Natural killer cell treated with Interleukin-12 subunit alpha and Interleukin-12 subunit beta and Interleukin-15 and Interleukin-18, amount 100 ng/mL, for 72 hours (primary cell): ENCODE results near the gene ZNF48. TPM values are rescaled to one million over a fixed set of nuclear protein-coding genes. Genes with fewer than 3 reads are reported as not detected.
"Not testable (repeated sequence)": the region's sequence is repeated elsewhere in the genome, so short reads cannot be mapped to it uniquely, and the experiment has no call there.

Source experiments
- ATAC-seq, 2 donors: fragments of 150-1000 bp; cut with Tn5 transposase in 1 of 2; sonication (Bioruptor Pico), chemical (Tn5 transposase) in 1 of 2; 2 replicates each; pipeline ENCODE4 v1.10.0; 2021
- DNase-seq: peaks from one replicate; pipeline ENCODE4 v3.0.0; 2022; ENCODE audit warnings: low spot score
- H3K27ac Mint-ChIP-seq, 2 donors: 1 replicate in 1 of 2; 2 replicates in 1 of 2; pipeline ENCODE4 v1.8.0; 2022; ENCODE audit warnings: mixed read lengths in 2 of 2, mild to moderate bottlenecking in 1 of 2, moderate library complexity in 1 of 2
- H3K27me3 Mint-ChIP-seq, 2 donors: 1 replicate in 1 of 2; 2 replicates in 1 of 2; pipeline ENCODE4 v1.8.0; 2022; ENCODE audit warnings: mixed read lengths in 2 of 2
- H3K36me3 Mint-ChIP-seq: one replicate; pipeline ENCODE4 v1.8.0; 2022; ENCODE audit warnings: mixed read lengths
- H3K4me1 Mint-ChIP-seq, 2 donors: 1 replicate in 1 of 2; 2 replicates in 1 of 2; pipeline ENCODE4 v1.8.0; 2022; ENCODE audit warnings: low read depth in 2 of 2, mixed read lengths in 2 of 2, mild to moderate bottlenecking in 1 of 2
- H3K4me3 Mint-ChIP-seq: one replicate; pipeline ENCODE4 v1.8.0; 2022; ENCODE audit warnings: mixed read lengths
- H3K9me3 Mint-ChIP-seq: 2 replicates; pipeline ENCODE4 v1.8.0; 2022; ENCODE audit warnings: mixed read lengths
- total RNA-seq, 2 donors: library from RNA; stranded (reverse); gene quantifications; one replicate each; pipeline ENCODE4 v1.2.3, GENCODE V29; 2022

Gene ZNF48
- total RNA-seq, 2 donors from 2014 or later = 10.2 to 14.7 TPM

DNA sequence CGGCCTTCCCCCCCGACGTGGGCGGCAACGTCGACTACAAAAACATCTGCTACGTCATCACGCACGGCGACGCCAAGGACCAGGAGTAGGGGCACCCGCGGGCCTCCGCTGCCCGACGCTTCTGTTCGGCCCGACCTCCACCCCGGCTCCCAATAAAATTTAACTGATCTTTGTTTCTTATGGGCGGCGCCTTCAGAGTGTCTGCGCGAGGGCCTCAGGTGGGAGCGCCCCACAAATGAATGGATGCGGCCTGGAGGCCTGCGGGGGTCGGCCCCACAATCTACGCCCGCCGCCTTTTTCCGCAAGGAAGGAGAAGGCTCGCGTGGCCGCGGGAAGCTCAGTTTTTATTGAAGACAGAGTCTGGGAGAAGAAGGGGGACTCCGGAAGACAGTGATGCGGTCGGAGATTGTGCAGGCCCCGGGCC is 17.4 kb upstream of the ZNF48 start:
- peak; percentile 64 to 72 for ATAC-seq
- Mint-ChIP-seq H3K4me1 (peaks cover 29 to 34% of the 10 kb centered on the region in 2 donors), H3K27ac (peak overlapping the region; percentile 96 to 100), H3K9me3 (no peaks in the 10 kb centered on the region), H3K4me3 (peak overlapping the region; percentile 99), H3K27me3 (no peaks in the 10 kb centered on the region), H3K36me3 (peaks cover 6% of the 10 kb centered on the region)
- DNase-seq = peak; percentile 90

DNA sequence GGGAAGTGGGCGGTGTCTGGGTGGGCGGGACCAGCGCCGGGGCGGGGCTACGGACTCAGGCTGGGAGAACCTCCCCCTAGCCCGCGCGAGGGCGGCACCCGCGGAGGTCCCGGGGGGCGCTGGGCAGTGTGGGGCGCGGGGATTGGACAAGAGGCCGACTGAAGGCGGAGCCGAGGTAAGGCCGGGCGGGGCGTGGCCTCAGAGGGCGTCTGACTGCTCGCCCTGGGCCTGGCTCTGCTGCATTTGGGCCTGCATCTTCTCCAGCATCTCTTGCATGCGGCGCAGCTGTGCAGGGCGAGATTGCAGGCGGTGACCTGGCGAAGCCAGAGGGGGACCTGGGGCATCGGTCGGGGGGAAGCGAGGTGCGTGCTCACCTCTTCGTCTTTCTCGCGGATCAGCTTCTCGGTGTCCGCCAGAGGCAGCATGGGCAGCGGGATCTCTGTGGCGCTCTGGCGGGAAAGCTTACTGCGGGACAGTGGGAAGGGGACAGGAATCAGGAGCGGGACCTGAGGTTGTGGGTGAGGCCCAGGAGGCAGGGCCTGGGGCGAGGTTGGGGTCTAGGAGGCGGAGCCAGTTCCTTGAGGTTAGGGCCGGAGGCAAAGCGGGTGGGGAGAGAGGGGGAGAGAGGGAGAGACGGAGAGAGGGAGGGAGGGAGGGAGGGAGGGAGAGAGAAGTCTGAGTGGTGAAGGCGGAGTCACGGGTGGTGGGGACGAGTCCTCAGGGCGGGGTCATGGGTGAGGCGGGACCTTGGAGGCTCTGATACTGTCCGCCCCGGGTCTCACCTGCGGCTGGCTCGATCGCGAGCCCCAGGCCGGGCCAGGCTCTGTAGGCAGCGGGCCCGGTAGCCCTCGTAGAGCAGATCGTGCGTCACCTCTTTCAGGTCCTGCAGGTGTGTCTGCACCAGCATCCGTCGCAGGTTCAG is 16.7 kb upstream of the ZNF48 start:
- Mint-ChIP-seq H3K36me3 (peaks cover 6% of the 10 kb centered on the region), H3K27ac (peak overlapping the region; percentile 96 to 100), H3K4me3 (peak overlapping the region; percentile 99), H3K27me3 (no peaks in the 10 kb centered on the region), H3K4me1 (peaks cover 32 to 40% of the 10 kb centered on the region in 2 donors), H3K9me3 (no peaks in the 10 kb centered on the region)
- ATAC-seq = peak; percentile 95 to 97
- DNase-seq = peak; percentile 99

DNA sequence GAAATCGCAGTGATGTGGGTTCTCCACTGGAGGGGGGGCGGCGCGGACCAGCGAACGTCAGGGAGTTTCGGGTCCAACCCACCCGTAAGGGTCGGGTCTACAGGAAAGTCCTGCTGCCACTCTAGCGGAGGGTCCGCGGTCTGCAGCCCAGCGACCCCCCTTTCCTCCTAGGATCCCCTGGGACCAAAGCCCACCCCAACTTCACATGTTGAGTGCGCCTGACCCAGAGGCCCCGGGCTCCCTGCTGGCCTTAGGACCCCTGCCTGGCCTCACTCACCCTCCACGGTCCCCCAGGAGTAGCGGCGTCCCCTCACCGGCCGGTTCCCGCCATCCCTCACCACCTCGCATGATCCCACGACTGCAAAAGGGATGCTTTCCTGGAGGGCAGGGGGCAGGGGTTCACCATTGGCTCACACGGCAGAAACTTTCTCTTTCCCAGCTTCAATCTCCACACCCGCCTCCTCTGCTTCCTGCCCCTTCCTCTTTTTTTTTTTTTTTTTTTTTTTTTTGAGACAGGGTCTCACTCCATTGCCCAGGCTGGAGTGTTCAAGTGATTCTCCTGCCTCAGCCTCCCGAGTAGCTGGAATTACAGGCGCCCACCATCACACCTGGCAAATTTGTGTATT is 15.9 kb upstream of the ZNF48 start:
- peaks cover 36 to 45% of the 10 kb centered on the region in 2 donors for H3K4me1 Mint-ChIP-seq

GRCh38 chr16:30380072-30380802 is 15.0 kb upstream of the ZNF48 start:
- H3K36me3 Mint-ChIP-seq = peaks cover 6% of the 10 kb centered on the region
- H3K4me1 Mint-ChIP-seq = peaks cover 36 to 45% of the 10 kb centered on the region in 2 donors
- H3K9me3 Mint-ChIP-seq = no peaks in the 10 kb centered on the region
- peak overlapping the region; percentile 99 for H3K4me3 Mint-ChIP-seq
- DNase-seq (no peak), ATAC-seq (no peak)
- no peaks in the 10 kb centered on the region for H3K27me3 Mint-ChIP-seq
- H3K27ac Mint-ChIP-seq = peak overlapping the region; percentile 96 to 100

More for the DNA sequence above, 15.9 kb upstream of the ZNF48 start:
- no peak for DNase-seq
- H3K36me3 Mint-ChIP-seq = peaks cover 6% of the 10 kb centered on the region
- no peaks in the 10 kb centered on the region for H3K27me3 Mint-ChIP-seq
- peak overlapping the region; percentile 99 for H3K4me3 Mint-ChIP-seq
- no peaks in the 10 kb centered on the region for H3K9me3 Mint-ChIP-seq
- H3K27ac Mint-ChIP-seq = peak overlapping the region; percentile 96 to 100
- no peak for ATAC-seq

DNA sequence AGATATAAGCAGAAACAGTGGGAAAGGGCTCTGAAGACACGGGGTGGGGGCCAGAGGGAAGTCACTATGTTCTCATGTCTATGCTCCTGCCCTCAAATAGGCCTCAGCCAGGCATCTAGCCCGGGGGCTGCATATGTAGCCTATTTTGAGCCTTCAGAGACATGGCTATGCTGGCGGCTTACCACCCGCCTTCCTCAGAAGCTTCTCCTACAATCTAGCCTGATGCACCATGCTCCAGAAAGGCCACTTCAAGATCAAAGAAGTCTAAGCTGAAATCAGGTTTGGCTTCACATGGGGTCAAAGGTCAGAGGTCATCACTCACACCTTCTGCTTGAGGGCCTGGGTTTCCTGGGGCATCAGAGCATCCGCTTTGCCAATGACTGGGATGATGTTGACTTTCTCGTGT is 14.4 kb upstream of the ZNF48 start:
- H3K4me3 Mint-ChIP-seq = peak overlapping the region; percentile 83
- peaks cover 36 to 45% of the 10 kb centered on the region in 2 donors for H3K4me1 Mint-ChIP-seq
- H3K27me3 Mint-ChIP-seq = no peaks in the 10 kb centered on the region
- ATAC-seq = no peak
- peaks cover 6% of the 10 kb centered on the region for H3K36me3 Mint-ChIP-seq
- DNase-seq = no peak
- peak overlapping the region; percentile 96 to 100 for H3K27ac Mint-ChIP-seq
- no peaks in the 10 kb centered on the region for H3K9me3 Mint-ChIP-seq

- H3K9me3 Mint-ChIP-seq = no peaks in the 10 kb centered on the region
- DNase-seq (no peak), ATAC-seq (no peak)
- H3K4me3 Mint-ChIP-seq = peak overlapping the region; percentile 83
- peak overlapping the region; percentile 96 to 100 for H3K27ac Mint-ChIP-seq
- no peaks in the 10 kb centered on the region for H3K27me3 Mint-ChIP-seq
- peaks cover 6% of the 10 kb centered on the region for H3K36me3 Mint-ChIP-seq
- H3K4me1 Mint-ChIP-seq = peaks cover 36 to 45% of the 10 kb centered on the region in 2 donors
Measured at GRCh38 chr16:30381291-30382041, 13.8 kb upstream of the ZNF48 start.

- Mint-ChIP-seq H3K9me3 (no peaks in the 10 kb centered on the region), H3K4me1 (peaks cover 34 to 41% of the 10 kb centered on the region in 2 donors), H3K36me3 (peaks cover 6% of the 10 kb centered on the region)
Measured at GRCh38 chr16:30382111-30382881, 12.9 kb upstream of the ZNF48 start, which contains the start of gene SEPTIN1. Gene SEPTIN1 (minus strand): TSS chr16:30382561. CDS start chr16:30382542, 19 bp downstream.

DNA sequence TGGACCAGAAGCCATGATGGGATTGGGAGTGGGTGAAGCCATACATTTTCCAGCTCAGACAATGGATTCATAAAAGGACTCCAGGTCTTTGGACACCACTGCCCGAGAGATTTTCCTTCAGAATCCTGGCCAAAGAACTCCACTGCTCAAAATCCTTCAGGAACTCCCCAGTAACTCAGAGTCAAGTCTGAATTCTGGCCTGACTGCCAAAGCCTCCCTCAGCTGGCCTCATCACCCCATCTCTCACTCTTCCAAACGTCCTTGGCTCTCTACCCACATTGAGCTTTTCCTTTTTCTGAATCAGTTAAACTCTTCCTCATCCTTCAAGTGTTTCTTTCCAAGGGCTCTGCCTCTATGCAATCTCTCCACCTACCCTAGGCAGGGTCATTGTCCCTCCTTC is 11.7 kb upstream of the ZNF48 start:
- Mint-ChIP-seq H3K4me1 (peaks cover 23 to 29% of the 10 kb centered on the region in 2 donors), H3K27ac (peak overlapping the region; percentile 96 to 100), H3K27me3 (no peaks in the 10 kb centered on the region), H3K9me3 (no peaks in the 10 kb centered on the region), H3K36me3 (peaks cover 6% of the 10 kb centered on the region), H3K4me3 (peak overlapping the region; percentile 83)
- ATAC-seq (no peak), DNase-seq (no peak)

More at GRCh38 chr16:30382111-30382881, 12.9 kb upstream of the ZNF48 start, which contains the start of gene SEPTIN1:
- ATAC-seq (peak; percentile 26 to 58), DNase-seq (peak; percentile 87)
- Mint-ChIP-seq H3K27ac (peak within 1 kb of the TSS; percentile 96 to 100), H3K4me3 (peak within 1 kb of the TSS; percentile 83), H3K27me3 (no peaks in the 10 kb centered on the region)

- peak overlapping the region; percentile 87 for H3K4me3 Mint-ChIP-seq
- H3K36me3 Mint-ChIP-seq = no peaks in the 10 kb centered on the region
- peak overlapping the region; percentile 40 to 57 for H3K27ac Mint-ChIP-seq
- ATAC-seq = no peak
- DNase-seq = no peak
- H3K27me3 Mint-ChIP-seq = no peaks in the 10 kb centered on the region
- H3K4me1 Mint-ChIP-seq = peaks cover 28 to 29% of the 10 kb centered on the region in 2 donors
- no peaks in the 10 kb centered on the region for H3K9me3 Mint-ChIP-seq
Measured at GRCh38 chr16:30394592-30395154, 547 bp upstream of the ZNF48 start.

- Mint-ChIP-seq H3K4me1 (peaks cover 32 to 36% of the 10 kb centered on the region in 2 donors), H3K4me3 (peak overlapping the region; percentile 95), H3K27me3 (no peaks in the 10 kb centered on the region), H3K27ac (peak overlapping the region; percentile 65), H3K9me3 (no peaks in the 10 kb centered on the region), H3K36me3 (no peaks in the 10 kb centered on the region)
- ATAC-seq (no peak), DNase-seq (no peak)
Measured at GRCh38 chr16:30395992-30396585, 869 bp downstream of the ZNF48 start.

DNA sequence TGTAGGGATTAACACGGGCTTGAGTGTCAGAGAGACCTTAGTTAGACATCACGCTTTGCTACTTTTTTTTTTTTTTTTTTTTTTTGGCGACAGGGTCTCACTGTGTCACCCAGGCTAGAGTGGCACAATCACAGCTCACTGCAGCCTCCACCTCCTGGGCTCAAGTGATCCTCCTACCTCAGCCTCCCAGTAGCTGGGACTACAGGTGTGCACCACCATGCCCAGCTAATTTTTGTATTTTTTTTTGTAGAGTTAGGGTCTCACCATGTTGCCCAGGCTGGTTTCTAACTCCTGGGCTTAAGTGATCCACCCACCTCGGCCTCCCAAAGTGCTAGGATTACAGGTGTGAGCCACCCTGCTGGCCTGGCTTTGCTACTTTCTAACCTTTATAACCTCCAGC is 1.4 kb downstream of the ZNF48 start:
- Mint-ChIP-seq H3K4me1 (peaks cover 35 to 42% of the 10 kb centered on the region in 2 donors), H3K4me3 (peak overlapping the region; percentile 95), H3K27ac (peak overlapping the region; percentile 65)
- DNase-seq, H3K36me3 Mint-ChIP-seq, H3K27me3 Mint-ChIP-seq, ATAC-seq, H3K9me3 Mint-ChIP-seq: not testable (repeated sequence)

GRCh38 chr16:30397056-30397455 is 1.8 kb downstream of the ZNF48 start:
- DNase-seq (no peak), ATAC-seq (no peak)
- Mint-ChIP-seq H3K36me3 (no peaks in the 10 kb centered on the region), H3K4me1 (peaks cover 37 to 44% of the 10 kb centered on the region in 2 donors), H3K27me3 (no peaks in the 10 kb centered on the region), H3K27ac (peak overlapping the region; percentile 65), H3K4me3 (peak overlapping the region; percentile 95), H3K9me3 (no peaks in the 10 kb centered on the region)
